ENCODE results near the gene BCAP31. TPM values are rescaled to one million over a fixed set of nuclear protein-coding genes. Genes with fewer than 3 reads are reported as not detected.

The BCAP31 gene
- total RNA-seq, 4 donors from 2014 or later = 37.6 to 113 (median 74.4) TPM

DNA sequence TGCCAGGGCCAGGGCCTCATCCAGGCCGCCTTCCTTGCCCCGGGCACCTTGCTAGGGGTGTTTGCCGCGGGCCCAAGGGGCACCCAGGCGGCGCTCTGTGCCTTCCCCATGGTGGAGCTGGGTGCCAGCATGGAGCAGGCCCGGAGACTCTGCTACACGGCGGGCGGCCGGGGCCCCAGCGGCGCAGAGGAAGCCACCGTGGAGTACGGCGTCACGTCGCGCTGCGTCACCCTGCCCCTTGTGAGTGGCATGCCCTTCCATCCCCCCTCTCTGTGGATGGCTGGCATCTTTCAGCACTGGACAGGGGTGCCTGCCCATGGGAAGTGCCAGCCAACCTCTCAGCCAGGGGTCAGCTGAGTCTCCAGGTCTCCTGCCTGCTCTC is 43.5 kb upstream of the BCAP31 start:
- Histone ChIP-seq H3K4me3 (no peak overlapping the region), H3K27ac (peak overlapping the region in 1 of 4 donors; percentile 34), H3K4me1 (no peaks in the 10 kb centered on the region), H3K27me3 (no peaks in the 10 kb centered on the region), H3K36me3 (no peaks in the 10 kb centered on the region), H3K9me3 (no peaks in the 10 kb centered on the region)
- in situ Hi-C loops (cut with MboI; ENCODE audit: low pct_ligation_motif_present in 1 of 4, low pct_unique_long_range_greater_than_20kb in 1 of 4, low sequenced_read_pairs in 3 of 4) = loop anchor here in 1 of 4 donors (25.0 kb wide), 1 partner anchor 195 kb away; the partner anchor contains the start of genes HCFC1 and TMEM187
- TF ChIP-seq POLR2A (IDR thresholded peaks at IDR 0.05) (no peak), POLR2AphosphoS5 (IDR thresholded peaks at IDR 0.05) (no peak), EP300 (IDR thresholded peaks at IDR 0.05; ENCODE audit: low read depth) (no peak)
- TF ChIP-seq, protein P1, sequence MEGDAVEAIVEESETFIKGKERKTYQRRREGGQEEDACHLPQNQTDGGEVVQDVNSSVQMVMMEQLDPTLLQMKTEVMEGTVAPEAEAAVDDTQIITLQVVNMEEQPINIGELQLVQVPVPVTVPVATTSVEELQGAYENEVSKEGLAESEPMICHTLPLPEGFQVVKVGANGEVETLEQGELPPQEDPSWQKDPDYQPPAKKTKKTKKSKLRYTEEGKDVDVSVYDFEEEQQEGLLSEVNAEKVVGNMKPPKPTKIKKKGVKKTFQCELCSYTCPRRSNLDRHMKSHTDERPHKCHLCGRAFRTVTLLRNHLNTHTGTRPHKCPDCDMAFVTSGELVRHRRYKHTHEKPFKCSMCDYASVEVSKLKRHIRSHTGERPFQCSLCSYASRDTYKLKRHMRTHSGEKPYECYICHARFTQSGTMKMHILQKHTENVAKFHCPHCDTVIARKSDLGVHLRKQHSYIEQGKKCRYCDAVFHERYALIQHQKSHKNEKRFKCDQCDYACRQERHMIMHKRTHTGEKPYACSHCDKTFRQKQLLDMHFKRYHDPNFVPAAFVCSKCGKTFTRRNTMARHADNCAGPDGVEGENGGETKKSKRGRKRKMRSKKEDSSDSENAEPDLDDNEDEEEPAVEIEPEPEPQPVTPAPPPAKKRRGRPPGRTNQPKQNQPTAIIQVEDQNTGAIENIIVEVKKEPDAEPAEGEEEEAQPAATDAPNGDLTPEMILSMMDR (IDR thresholded peaks at IDR 0.05) = no peak
- intact Hi-C loops (cut with DNase I; ENCODE audit: low total_unique reads) = loop anchor here (5.0 kb wide), 1 partner anchor 185 kb away; no protein-coding TSS in a partner anchor
- DNase-seq = no peak
- WGBS, 2 donors (ENCODE audit: low coverage in 1 of 2) = 92% methylated on average over 18 of the region's 20 CpGs; no CpG with 5 or more reads in 1 of the 2 donors

DNA sequence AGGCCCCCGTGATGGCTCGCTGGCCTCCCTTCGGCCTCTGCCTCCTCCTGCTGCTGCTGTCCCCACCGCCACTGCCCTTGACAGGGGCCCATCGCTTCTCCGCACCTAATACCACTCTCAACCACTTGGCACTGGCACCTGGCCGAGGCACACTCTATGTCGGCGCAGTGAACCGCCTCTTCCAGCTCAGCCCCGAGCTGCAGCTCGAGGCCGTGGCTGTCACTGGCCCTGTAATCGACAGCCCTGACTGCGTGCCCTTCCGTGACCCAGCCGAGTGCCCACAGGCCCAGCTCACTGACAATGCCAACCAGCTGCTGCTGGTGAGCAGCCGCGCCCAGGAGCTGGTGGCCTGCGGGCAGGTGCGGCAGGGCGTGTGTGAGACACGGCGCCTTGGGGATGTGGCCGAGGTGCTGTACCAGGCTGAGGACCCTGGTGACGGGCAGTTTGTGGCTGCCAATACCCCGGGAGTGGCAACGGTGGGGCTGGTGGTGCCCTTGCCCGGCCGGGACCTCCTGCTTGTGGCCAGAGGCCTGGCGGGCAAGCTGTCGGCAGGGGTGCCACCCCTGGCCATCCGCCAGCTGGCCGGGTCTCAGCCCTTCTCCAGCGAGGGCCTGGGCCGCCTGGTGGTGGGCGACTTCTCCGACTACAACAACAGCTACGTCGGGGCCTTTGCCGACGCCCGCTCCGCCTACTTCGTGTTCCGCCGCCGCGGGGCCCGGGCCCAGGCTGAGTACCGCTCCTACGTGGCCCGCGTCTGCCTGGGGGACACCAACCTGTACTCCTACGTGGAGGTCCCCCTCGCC is 42.9 kb upstream of the BCAP31 start:
- Histone ChIP-seq H3K4me3 (no peak overlapping the region), H3K4me1 (no peaks in the 10 kb centered on the region), H3K36me3 (no peaks in the 10 kb centered on the region), H3K9me3 (no peaks in the 10 kb centered on the region), H3K27me3 (no peaks in the 10 kb centered on the region), H3K27ac (peak overlapping the region in 2 of 4 donors; percentile 34 to 59)
- in situ Hi-C loops (cut with MboI; ENCODE audit: low pct_ligation_motif_present in 1 of 4, low pct_unique_long_range_greater_than_20kb in 1 of 4, low sequenced_read_pairs in 3 of 4) (loop anchor here in 1 of 4 donors (25.0 kb wide), 1 partner anchor 195 kb away; the partner anchor contains the start of genes HCFC1 and TMEM187), intact Hi-C loops (cut with DNase I; ENCODE audit: low total_unique reads) (loop anchor here (5.0 kb wide), 1 partner anchor 185 kb away; no protein-coding TSS in a partner anchor)
- no peak for TF ChIP-seq EP300 (IDR thresholded peaks at IDR 0.05; ENCODE audit: low read depth)
- TF ChIP-seq POLR2AphosphoS5 (IDR thresholded peaks at IDR 0.05) = no peak
- TF ChIP-seq POLR2A (IDR thresholded peaks at IDR 0.05) = no peak
- TF ChIP-seq, protein P1 (IDR thresholded peaks at IDR 0.05) = no peak
- peak; percentile 8 for DNase-seq
- WGBS, 2 donors (ENCODE audit: low coverage in 1 of 2) = 70% methylated on average over 55 of the region's 56 CpGs; no CpG with 5 or more reads in 1 of the 2 donors

DNA sequence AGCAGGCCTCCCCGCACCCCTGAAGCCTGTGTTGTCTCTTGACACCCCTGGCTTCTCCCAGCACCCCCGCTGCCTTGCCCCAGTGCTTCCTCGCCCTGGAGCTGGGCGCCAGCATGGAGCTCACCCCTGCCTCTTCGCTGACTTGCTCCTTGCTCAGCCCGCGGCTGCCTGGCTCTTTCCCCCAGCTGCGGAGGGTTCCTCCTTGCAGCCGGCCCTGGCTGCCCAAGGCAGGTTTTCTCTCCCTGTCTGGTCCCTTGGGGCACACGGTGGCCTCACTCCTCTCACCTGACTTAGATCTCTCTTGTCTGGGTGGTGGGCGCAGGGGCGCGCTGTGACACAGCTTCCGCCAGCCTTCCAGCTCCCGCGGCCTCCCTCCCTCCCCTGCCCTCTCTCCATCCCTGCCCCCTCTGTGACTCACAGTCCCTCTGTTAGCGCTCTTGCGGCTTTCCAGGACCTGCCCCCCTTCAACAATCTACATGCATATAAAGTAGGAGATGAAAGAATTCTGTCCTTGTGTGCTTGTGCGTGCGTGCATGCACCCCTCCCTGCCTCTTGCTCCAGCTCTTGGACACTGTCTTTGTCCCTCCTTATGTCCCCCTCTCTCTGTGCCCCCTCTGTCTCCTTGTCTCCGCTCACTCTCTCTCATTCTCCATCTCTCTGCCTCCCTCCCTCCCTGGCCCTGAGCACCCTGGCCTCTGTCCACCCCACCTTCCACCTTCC is 42.1 kb upstream of the BCAP31 start:
- WGBS, 2 donors (ENCODE audit: low coverage in 1 of 2) = 60 to 80% methylated on average over 1 to 21 of the region's 21 CpGs
- in situ Hi-C loops (cut with MboI; ENCODE audit: low pct_ligation_motif_present in 1 of 4, low pct_unique_long_range_greater_than_20kb in 1 of 4, low sequenced_read_pairs in 3 of 4) = loop anchor here in 1 of 4 donors (25.0 kb wide), 1 partner anchor 196 kb away; the partner anchor contains the start of genes HCFC1 and TMEM187
- no peaks in the 10 kb centered on the region for H3K36me3 ChIP-seq
- H3K4me3 ChIP-seq = peak overlapping the region in 2 of 4 donors; percentile 13 to 18
- intact Hi-C loops (cut with DNase I; ENCODE audit: low total_unique reads) = loop anchor here (5.0 kb wide), 1 partner anchor 186 kb away; no protein-coding TSS in a partner anchor
- no peaks in the 10 kb centered on the region for H3K27me3 ChIP-seq
- H3K4me1 ChIP-seq = no peaks in the 10 kb centered on the region
- TF ChIP-seq, protein P1 (IDR thresholded peaks at IDR 0.05) = no peak
- TF ChIP-seq EP300 (IDR thresholded peaks at IDR 0.05; ENCODE audit: low read depth) (no peak), POLR2A (IDR thresholded peaks at IDR 0.05) (no peak), POLR2AphosphoS5 (IDR thresholded peaks at IDR 0.05) (no peak)
- no peaks in the 10 kb centered on the region for H3K9me3 ChIP-seq
- peak overlapping the region; percentile 47 to 81 (median 65) for H3K27ac ChIP-seq
- peak; percentile 11 for DNase-seq

Measured in transverse colon (tissue), 4 donors.